Neural progenitor cell (in vitro differentiated cells): ENCODE results near the gene LUZP1. TPM values are rescaled to one million over a fixed set of nuclear protein-coding genes. Genes with fewer than 3 reads are reported as not detected.

Experiments
- DNase-seq: peaks from one replicate; pipeline ENCODE4 v3.0.0-alpha.2; 2016; ENCODE audit warnings: low spot score
- H2AFZ ChIP-seq: fragments of 200-600 bp; sonication (generic); replicated peaks from 2 replicates; pipeline ENCODE4 v1.6.1; 2016; ENCODE audit warnings: antibody characterized with exemption
- H3F3A ChIP-seq: fragments of 200-600 bp; sonication (generic); 2 replicates; pipeline ENCODE4 v1.6.1; 2016; ENCODE audit warnings: antibody characterized with exemption, low read depth
- H3K27ac ChIP-seq: fragments of 200-600 bp; sonication (generic); 2 replicates; pipeline ENCODE4 v1.5.1; 2016; ENCODE audit warnings: mild to moderate bottlenecking
- H3K27me3 ChIP-seq: fragments of 200-600 bp; sonication (generic); 2 replicates; pipeline ENCODE4 v1.6.1; 2016; ENCODE audit warnings: mild to moderate bottlenecking, moderate library complexity
- H3K36me3 ChIP-seq: fragments of 200-600 bp; sonication (generic); 2 replicates; pipeline ENCODE4 v1.5.1; 2016
- H3K4me1 ChIP-seq: fragments of 200-600 bp; sonication (generic); 2 replicates; pipeline ENCODE4 v1.6.1; 2016; ENCODE audit warnings: mixed run types
- H3K4me2 ChIP-seq: fragments of 200-600 bp; sonication (generic); 2 replicates; pipeline ENCODE4 v1.6.1; 2016
- H3K4me3 ChIP-seq: fragments of 200-600 bp; sonication (generic); 2 replicates; pipeline ENCODE4 v1.5.1; 2016
- H3K79me2 ChIP-seq: fragments of 200-600 bp; sonication (generic); 2 replicates; pipeline ENCODE4 v1.6.1; 2016; ENCODE audit warnings: low read depth
- H3K9ac ChIP-seq: fragments of 200-600 bp; sonication (generic); 2 replicates; pipeline ENCODE4 v1.6.1; 2016
- H3K9me3 ChIP-seq: fragments of 200-600 bp; sonication (generic); 2 replicates; pipeline ENCODE4 v1.5.1; 2016; ENCODE audit warnings: low read depth
- H4K20me1 ChIP-seq: fragments of 200-600 bp; sonication (generic); 2 replicates; pipeline ENCODE4 v1.6.1; 2016; ENCODE audit warnings: low read depth
- H3K27ac Mint-ChIP-seq: 3 replicates; pipeline ENCODE4 v1.8.0; 2021; ENCODE audit warnings: mixed read lengths
- H3K27me3 Mint-ChIP-seq: 2 replicates; pipeline ENCODE4 v1.8.0; 2022; ENCODE audit warnings: low read depth, mild to moderate bottlenecking, inconsistent platforms, moderate library complexity, mixed read lengths; ENCODE audit not compliant: insufficient read depth
- H3K36me3 Mint-ChIP-seq: 3 replicates; pipeline ENCODE4 v1.8.0; 2021; ENCODE audit warnings: mixed read lengths
- H3K4me1 Mint-ChIP-seq: 3 replicates; pipeline ENCODE4 v1.8.0; 2021; ENCODE audit warnings: mixed read lengths
- H3K4me3 Mint-ChIP-seq: 3 replicates; pipeline ENCODE4 v1.8.0; 2021; ENCODE audit warnings: mild to moderate bottlenecking, moderate library complexity, mixed read lengths
- H3K9me3 Mint-ChIP-seq: 3 replicates; pipeline ENCODE4 v1.8.0; 2020; ENCODE audit warnings: mixed read lengths
- EZH2 ChIP-seq: fragments of 200-600 bp; sonication (generic); IDR thresholded peaks from 2 replicates; pipeline ENCODE4 v1.6.1; 2017; ENCODE audit warnings: antibody characterized with exemption, mild to moderate bottlenecking, moderate library complexity
- EZH2phosphoT487 ChIP-seq: fragments of 200-600 bp; sonication (generic); IDR thresholded peaks from 2 replicates; pipeline ENCODE4 v1.6.1; 2017; ENCODE audit warnings: antibody characterized with exemption
- total RNA-seq: library from RNA; depleted of rRNA; stranded (reverse); fragments of >200 nt; gene quantifications from 2 replicates; pipeline ENCODE4 v1.2.3, GENCODE V29; 2015; ENCODE audit warnings: low replicate concordance
- TF ChIP-seq, protein P1 (sequence below): fragments of 200-600 bp; sonication (generic); IDR thresholded peaks from 2 replicates; pipeline ENCODE4 v1.5.1; 2017; ENCODE audit warnings: antibody characterized with exemption, mild to moderate bottlenecking

LUZP1 gene
- total RNA-seq, 1 donor from 2014 or later: 39.1 TPM

GRCh38 chr1:23134055-23134454, 34.6 kb downstream of the LUZP1 start:
- TF ChIP-seq, protein P1, sequence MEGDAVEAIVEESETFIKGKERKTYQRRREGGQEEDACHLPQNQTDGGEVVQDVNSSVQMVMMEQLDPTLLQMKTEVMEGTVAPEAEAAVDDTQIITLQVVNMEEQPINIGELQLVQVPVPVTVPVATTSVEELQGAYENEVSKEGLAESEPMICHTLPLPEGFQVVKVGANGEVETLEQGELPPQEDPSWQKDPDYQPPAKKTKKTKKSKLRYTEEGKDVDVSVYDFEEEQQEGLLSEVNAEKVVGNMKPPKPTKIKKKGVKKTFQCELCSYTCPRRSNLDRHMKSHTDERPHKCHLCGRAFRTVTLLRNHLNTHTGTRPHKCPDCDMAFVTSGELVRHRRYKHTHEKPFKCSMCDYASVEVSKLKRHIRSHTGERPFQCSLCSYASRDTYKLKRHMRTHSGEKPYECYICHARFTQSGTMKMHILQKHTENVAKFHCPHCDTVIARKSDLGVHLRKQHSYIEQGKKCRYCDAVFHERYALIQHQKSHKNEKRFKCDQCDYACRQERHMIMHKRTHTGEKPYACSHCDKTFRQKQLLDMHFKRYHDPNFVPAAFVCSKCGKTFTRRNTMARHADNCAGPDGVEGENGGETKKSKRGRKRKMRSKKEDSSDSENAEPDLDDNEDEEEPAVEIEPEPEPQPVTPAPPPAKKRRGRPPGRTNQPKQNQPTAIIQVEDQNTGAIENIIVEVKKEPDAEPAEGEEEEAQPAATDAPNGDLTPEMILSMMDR: no peak
- TF ChIP-seq EZH2phosphoT487 (no peak), EZH2 (no peak)
- peaks cover 80% of the 10 kb centered on the region for H4K20me1 ChIP-seq
- H3K4me2 ChIP-seq: no peak overlapping the region
- no peaks in the 10 kb centered on the region for H3K9me3 ChIP-seq
- Mint-ChIP-seq H3K36me3 (peaks cover 5% of the 10 kb centered on the region), H3K9me3 (no peaks in the 10 kb centered on the region), H3K27ac (no peak overlapping the region), H3K4me3 (no peak overlapping the region), H3K27me3 (no peaks in the 10 kb centered on the region), H3K4me1 (peaks cover 3% of the 10 kb centered on the region)
- peaks cover 6% of the 10 kb centered on the region for H3K4me1 ChIP-seq
- no peak overlapping the region for H3K27ac ChIP-seq
- peaks cover 99% of the 10 kb centered on the region for H3K79me2 ChIP-seq
- H2AFZ ChIP-seq: no peak overlapping the region
- DNase-seq: no peak
- no peak overlapping the region for H3K9ac ChIP-seq
- no peak overlapping the region for H3K4me3 ChIP-seq
- peaks cover under 1% of the 10 kb centered on the region for H3F3A ChIP-seq
- no peaks in the 10 kb centered on the region for H3K27me3 ChIP-seq
- H3K36me3 ChIP-seq: no peaks in the 10 kb centered on the region

DNA sequence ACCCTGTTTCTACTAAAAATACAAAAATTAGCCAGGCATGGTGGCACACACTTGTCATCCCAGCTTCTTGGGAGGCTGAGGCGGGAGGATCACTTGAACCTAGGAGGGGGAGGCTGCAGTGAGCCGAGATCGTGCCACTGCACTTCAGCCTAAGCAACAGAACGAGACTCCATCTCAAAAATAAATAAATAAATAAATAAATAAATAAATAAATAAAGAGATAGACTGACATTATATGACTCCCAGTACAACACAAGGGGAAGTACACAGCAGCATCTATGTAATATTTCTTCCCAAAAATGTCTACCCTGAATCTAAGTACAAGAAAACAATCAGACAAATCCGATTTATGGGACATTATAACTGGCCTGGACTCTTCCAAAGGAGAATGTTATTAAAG, 35.1 kb downstream of the LUZP1 start:
- no peak overlapping the region for H3K4me3 Mint-ChIP-seq
- Histone ChIP-seq H2AFZ (no peak overlapping the region), H3K36me3 (no peaks in the 10 kb centered on the region), H3K4me3 (no peak overlapping the region), H3K9ac (no peak overlapping the region), H3F3A (no peaks in the 10 kb centered on the region), H3K4me2 (no peak overlapping the region), H3K4me1 (peaks cover 6% of the 10 kb centered on the region), H3K79me2 (peaks cover 100% of the 10 kb centered on the region), H3K9me3 (no peaks in the 10 kb centered on the region), H3K27me3 (no peaks in the 10 kb centered on the region), H3K27ac (no peak overlapping the region), H4K20me1 (peaks cover 84% of the 10 kb centered on the region)
- TF ChIP-seq, protein P1: no peak
- no peak for TF ChIP-seq EZH2phosphoT487
- TF ChIP-seq EZH2: no peak
- no peak for DNase-seq
- H3K27ac Mint-ChIP-seq: no peak overlapping the region
- no peaks in the 10 kb centered on the region for H3K27me3 Mint-ChIP-seq
- H3K4me1 Mint-ChIP-seq: peaks cover 3% of the 10 kb centered on the region
- H3K9me3 Mint-ChIP-seq: no peaks in the 10 kb centered on the region
- H3K36me3 Mint-ChIP-seq: peaks cover 5% of the 10 kb centered on the region

DNA sequence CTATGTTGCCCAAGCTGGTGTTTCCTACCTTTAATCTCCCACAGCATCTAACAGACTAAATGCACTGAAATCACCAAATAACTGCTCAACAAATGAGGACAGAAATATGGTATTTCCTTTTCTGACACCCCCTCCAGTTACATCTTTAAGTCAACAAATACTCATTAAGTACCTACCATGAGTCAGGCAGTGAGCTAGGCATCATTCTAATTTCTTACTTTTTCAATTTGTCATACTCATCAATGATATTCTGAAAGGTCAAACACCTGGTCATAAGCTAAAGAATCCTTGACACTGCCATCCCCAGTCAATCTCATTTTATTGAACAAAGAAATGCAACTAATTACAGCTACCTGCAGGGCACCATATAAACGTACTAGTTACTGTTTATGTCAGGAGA, 36.6 kb downstream of the LUZP1 start:
- Mint-ChIP-seq H3K36me3 (peaks cover 5% of the 10 kb centered on the region), H3K4me3 (no peak overlapping the region), H3K4me1 (peaks cover 3% of the 10 kb centered on the region), H3K27me3 (no peaks in the 10 kb centered on the region), H3K9me3 (no peaks in the 10 kb centered on the region), H3K27ac (no peak overlapping the region)
- Histone ChIP-seq H3F3A (no peaks in the 10 kb centered on the region), H3K36me3 (no peaks in the 10 kb centered on the region), H3K4me1 (peaks cover 6% of the 10 kb centered on the region), H3K27ac (no peak overlapping the region), H3K9ac (no peak overlapping the region), H3K4me2 (no peak overlapping the region), H3K4me3 (no peak overlapping the region), H3K27me3 (no peaks in the 10 kb centered on the region), H4K20me1 (peaks cover 80% of the 10 kb centered on the region), H3K9me3 (no peaks in the 10 kb centered on the region), H3K79me2 (peaks cover 100% of the 10 kb centered on the region), H2AFZ (no peak overlapping the region)
- DNase-seq: no peak
- TF ChIP-seq, protein P1: no peak
- TF ChIP-seq EZH2phosphoT487: no peak
- no peak for TF ChIP-seq EZH2
